GM12873 (cell line): ENCODE measurements around the gene VIL1.

Experiments used
- CTCF ChIP-seq: IDR thresholded peaks from 2 replicates; pipeline ENCODE4 v1.5.1; 2012; ENCODE audit warnings: low read depth, mild to moderate bottlenecking, moderate library complexity, low read length, control low read depth; ENCODE audit not compliant: insufficient read depth; ENCODE audit errors: missing control alignments

The VIL1 gene

GRCh38 chr2:218435003-218435982 lies 16.4 kb downstream of the VIL1 start:
- no peak for TF ChIP-seq CTCF

- no peak for TF ChIP-seq CTCF
Measured at GRCh38 chr2:218436992-218437391, 18.1 kb downstream of the VIL1 start.

GRCh38 chr2:218437969-218438368 lies 19.0 kb downstream of the VIL1 start:
- no peak for TF ChIP-seq CTCF

GRCh38 chr2:218438596-218438995 lies 19.7 kb downstream of the VIL1 start:
- TF ChIP-seq CTCF: no peak

GRCh38 chr2:218444692-218445357 lies 25.9 kb downstream of the VIL1 start:
- no peak for TF ChIP-seq CTCF

- TF ChIP-seq CTCF: no peak
Measured at GRCh38 chr2:218445602-218446001, 26.7 kb downstream of the VIL1 start.

GRCh38 chr2:218446547-218446946 lies 27.6 kb downstream of the VIL1 start:
- TF ChIP-seq CTCF: no peak
